GM13976 (cell line): ENCODE results near the gene USP53.

ENCODE experiments used
- DNase-seq: peaks from one replicate; pipeline ENCODE4 v3.0.0; 2012; ENCODE audit warnings: low spot score
- in situ Hi-C: fragments of 300-500 bp; cut with MboI; formaldehyde crosslinking; loops from one replicate; pipeline ENCODE4 v1.12.0; 2022; ENCODE audit warnings: low sequenced_read_pairs, mixed read lengths, inconsistent platforms; ENCODE audit not compliant: unreplicated experiment
- TF ChIP-seq, protein P1 (sequence below): IDR thresholded peaks from 2 replicates; pipeline ENCODE4 v1.5.1; 2012; ENCODE audit warnings: borderline replicate concordance, mild to moderate bottlenecking; ENCODE audit not compliant: insufficient read depth; ENCODE audit errors: extremely low read depth, missing control alignments, control extremely low read depth

USP53 gene

DNA sequence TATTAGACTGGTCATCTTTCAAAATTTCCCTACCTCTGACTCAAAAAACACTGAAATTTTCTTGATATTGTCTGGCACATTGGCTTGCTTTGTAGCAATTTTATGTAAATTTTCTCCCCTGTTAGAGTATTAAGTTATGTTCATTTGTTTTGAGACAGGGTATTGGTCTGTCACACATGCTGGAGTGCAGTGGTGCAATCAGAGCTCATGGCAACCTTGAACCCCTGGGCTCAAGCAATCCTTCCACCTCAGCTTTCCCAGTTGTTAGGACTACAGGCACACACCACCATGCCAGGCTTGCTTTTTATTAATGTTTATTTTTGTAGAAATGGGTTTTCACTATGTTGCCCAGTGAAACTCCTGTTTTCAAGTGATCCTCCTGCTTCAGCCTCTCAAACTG, 91.9 kb downstream of the USP53 start:
- in situ Hi-C loops: loop anchor here (10.0 to 25.0 kb wide), 2 partner anchors 180 to 483 kb away; no protein-coding TSS in a partner anchor
- no peak for DNase-seq
- TF ChIP-seq, protein P1, sequence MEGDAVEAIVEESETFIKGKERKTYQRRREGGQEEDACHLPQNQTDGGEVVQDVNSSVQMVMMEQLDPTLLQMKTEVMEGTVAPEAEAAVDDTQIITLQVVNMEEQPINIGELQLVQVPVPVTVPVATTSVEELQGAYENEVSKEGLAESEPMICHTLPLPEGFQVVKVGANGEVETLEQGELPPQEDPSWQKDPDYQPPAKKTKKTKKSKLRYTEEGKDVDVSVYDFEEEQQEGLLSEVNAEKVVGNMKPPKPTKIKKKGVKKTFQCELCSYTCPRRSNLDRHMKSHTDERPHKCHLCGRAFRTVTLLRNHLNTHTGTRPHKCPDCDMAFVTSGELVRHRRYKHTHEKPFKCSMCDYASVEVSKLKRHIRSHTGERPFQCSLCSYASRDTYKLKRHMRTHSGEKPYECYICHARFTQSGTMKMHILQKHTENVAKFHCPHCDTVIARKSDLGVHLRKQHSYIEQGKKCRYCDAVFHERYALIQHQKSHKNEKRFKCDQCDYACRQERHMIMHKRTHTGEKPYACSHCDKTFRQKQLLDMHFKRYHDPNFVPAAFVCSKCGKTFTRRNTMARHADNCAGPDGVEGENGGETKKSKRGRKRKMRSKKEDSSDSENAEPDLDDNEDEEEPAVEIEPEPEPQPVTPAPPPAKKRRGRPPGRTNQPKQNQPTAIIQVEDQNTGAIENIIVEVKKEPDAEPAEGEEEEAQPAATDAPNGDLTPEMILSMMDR: no peak

DNA sequence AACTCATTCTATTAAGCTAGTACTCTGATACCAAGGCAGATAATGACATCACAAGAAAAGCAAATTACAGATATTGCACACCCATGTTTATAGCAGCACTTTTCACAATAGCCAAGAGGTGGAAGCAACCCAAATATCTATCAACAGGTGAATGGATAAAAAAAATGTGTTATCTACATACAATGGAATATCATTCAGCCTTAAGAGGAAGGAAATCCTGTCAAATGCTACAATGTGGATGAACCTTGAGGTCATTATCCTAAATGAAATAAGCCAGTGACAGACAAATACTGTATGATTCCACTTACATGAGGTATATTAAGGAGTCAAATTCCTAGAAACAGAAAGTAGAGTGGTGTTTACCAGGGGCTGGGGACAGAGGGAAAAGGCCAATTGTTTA, 95.1 kb downstream of the USP53 start:
- no peak for DNase-seq
- TF ChIP-seq, protein P1: no peak
- in situ Hi-C loops: loop anchor here (10.0 to 25.0 kb wide), 2 partner anchors 177 to 480 kb away; no protein-coding TSS in a partner anchor

DNA sequence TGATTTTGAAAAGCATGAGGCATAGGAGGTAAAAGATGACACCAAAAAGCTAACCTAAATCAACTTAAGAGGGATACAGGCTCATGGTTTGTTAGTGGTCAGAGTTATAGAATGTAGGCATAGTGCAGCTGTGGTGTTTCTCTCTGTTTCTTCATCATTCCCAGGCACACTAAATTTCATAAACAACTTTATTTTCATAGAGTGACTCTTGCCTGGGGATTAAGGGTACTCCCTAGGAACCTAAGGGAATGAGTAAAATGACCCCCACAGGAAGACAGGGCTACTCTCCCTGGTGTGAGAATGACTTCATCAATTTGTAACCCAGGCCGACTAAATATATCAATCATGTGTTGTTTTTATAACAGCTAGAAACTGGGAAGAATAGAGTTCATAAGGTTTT, 98.3 kb downstream of the USP53 start:
- in situ Hi-C loops: loop anchor here (10.0 to 25.0 kb wide), 2 partner anchors 476 to 744 kb away; no protein-coding TSS in a partner anchor
- TF ChIP-seq, protein P1: no peak
- no peak for DNase-seq

DNA sequence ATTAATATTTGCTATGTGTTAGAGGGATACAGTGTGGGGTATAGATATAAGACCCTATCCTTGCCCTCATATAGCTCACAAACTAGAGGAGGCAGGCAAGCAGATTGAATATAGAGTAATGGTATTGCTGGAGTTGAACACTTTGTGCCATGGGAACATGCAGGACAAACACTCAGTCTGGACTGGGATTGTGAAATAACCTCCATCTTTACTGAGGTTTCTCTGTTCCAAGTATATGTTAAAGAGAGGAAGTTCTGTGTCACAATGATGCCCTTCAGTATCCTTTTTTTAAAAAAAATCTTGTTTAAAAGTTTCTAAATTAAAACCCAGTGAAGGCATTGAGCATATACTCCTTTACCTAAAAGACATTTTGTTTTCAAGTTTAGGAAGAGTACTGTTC, 100.7 kb downstream of the USP53 start:
- DNase-seq: no peak
- TF ChIP-seq, protein P1: no peak
- in situ Hi-C loops: loop anchor here (10.0 to 25.0 kb wide), 2 partner anchors 474 to 742 kb away; no protein-coding TSS in a partner anchor

DNA sequence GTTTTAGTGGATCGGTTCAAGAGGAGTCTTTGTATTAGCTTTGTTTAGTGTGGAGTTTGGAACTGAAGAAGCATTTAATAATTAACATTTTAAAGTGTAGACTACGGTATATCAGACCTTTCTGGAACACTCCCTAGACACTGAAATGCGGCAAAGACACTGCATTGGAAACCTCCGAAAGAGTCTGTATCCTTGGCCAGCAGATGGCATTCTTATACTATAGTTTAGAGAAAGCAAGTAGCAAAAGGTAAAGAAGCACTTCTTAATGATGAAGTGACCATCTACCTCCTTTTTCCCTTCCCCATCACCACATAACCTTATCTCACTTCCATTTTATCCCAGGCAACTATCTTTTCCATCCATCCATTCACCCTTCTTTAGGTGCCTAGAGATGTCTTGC, 101.8 kb downstream of the USP53 start:
- peak; percentile 7 for DNase-seq
- TF ChIP-seq, protein P1: peak; percentile 36

DNA sequence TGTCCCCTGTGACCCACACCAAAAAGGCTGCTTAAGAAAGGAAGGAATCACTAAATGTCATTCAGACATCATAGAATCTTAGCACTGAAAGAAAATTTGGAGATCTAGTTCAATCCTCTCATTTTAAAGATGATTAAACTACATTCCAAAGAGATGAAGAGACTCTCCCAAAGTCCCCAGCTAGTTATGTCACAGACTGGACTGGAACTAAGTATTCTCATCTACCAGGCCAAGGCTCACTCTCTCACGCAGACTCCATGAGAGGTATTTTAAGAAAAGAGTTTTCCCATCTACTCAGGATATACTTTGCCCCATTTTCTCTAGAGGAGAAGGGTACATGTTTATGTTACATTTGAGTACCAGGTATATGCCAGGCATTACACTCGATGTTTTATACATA, 102.5 kb downstream of the USP53 start:
- TF ChIP-seq, protein P1: no peak
- no peak for DNase-seq
- in situ Hi-C loops: loop anchor here (10.0 to 25.0 kb wide), 2 partner anchors 472 to 740 kb away; no protein-coding TSS in a partner anchor

More for the DNA sequence above, 101.8 kb downstream of the USP53 start:
- in situ Hi-C loops: loop anchor here (10.0 to 25.0 kb wide), 2 partner anchors 473 to 740 kb away; no protein-coding TSS in a partner anchor

DNA sequence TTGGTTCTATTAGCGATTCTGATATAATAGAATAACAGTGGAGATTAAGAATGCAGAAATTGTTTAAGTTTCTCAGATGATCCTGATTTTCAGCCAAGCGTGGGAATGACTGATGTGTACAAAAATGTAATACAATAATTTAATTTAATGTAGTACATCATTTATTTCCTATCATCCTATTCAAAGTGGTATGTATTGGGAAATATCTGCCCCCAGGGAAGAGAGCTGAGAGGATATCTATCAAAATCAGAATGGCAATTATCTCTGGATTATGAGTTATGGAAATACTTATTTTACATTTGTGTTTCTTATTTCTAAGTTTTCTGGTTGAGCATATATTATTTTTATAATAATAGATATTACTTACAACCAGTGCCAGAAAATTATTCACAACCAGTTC, 105.5 kb downstream of the USP53 start:
- TF ChIP-seq, protein P1: no peak
- in situ Hi-C loops: loop anchor here (10.0 to 25.0 kb wide), 2 partner anchors 469 to 737 kb away; no protein-coding TSS in a partner anchor
- DNase-seq: no peak
